B cell (primary cell): ENCODE data around the gene DTX3. TPM values are rescaled to one million over a fixed set of nuclear protein-coding genes. Genes with fewer than 3 reads are reported as not detected.
"Not testable (repeated sequence)": the region's sequence is repeated elsewhere in the genome, so short reads cannot be mapped to it uniquely, and the experiment has no call there.

Experiments used
- ATAC-seq: fragments of 200-7000 bp; cut with Tn5 transposase; one replicate; pipeline ENCODE4 v1.10.0; 2021; ENCODE audit warnings: low read depth, mild to moderate bottlenecking, moderate number of reproducible peaks, moderate library complexity
- CTCF ChIA-PET: fragments of 350-600 bp; sonication (Branson Sonifier 250); formaldehyde crosslinking; loops from one replicate; lab custom pipeline; 2021; ENCODE audit warnings: antibody characterized with exemption, inconsistent platforms; lab: Charles Lee
- POLR2A ChIA-PET: fragments of 350-600 bp; sonication (Branson Sonifier 250); formaldehyde crosslinking; loops from one replicate; lab custom pipeline; 2021; ENCODE audit warnings: antibody characterized with exemption; lab: Charles Lee
- DNase-seq: peaks from one replicate; pipeline ENCODE4 v3.0.0; 2013
- H2AFZ ChIP-seq: 2 replicates; pipeline ENCODE4 v1.6.1; 2012; ENCODE audit warnings: mild to moderate bottlenecking, low read depth, low read length; ENCODE audit not compliant: insufficient read depth, poor library complexity, severe bottlenecking
- H3K27ac ChIP-seq, 2 donors: 1 replicate in 1 of 2; 2 replicates in 1 of 2; pipeline ENCODE4 v1.5.1; 2012 to 2013; ENCODE audit warnings: low read length in 2 of 2, mild to moderate bottlenecking in 2 of 2, moderate library complexity in 1 of 2
- H3K27me3 ChIP-seq, 4 experiments: fragments of 200-600 bp in 1 of 4; sonication (generic) in 1 of 4; replicated peaks in 1 of 4; 1 replicate in 2 of 4; 2 replicates in 2 of 4; pipeline versions ENCODE4 v1.6.1 to v1.7.0; 2013 to 2016; ENCODE audit warnings: low read length in 3 of 4, mild to moderate bottlenecking in 2 of 4, mixed read lengths in 1 of 4, moderate library complexity in 1 of 4; ENCODE audit not compliant: insufficient read depth in 4 of 4, control insufficient read depth in 3 of 4; ENCODE audit errors: control extremely low read depth in 1 of 4
- H3K36me3 ChIP-seq, 2 experiments: replicated peaks in 1 of 2; 1 replicate in 1 of 2; 2 replicates in 1 of 2; pipeline versions ENCODE4 v1.6.1 to v1.7.1; 2013; ENCODE audit warnings: low read length in 1 of 2; ENCODE audit not compliant: insufficient read depth in 2 of 2, control insufficient read depth in 1 of 2; ENCODE audit errors: control extremely low read depth in 1 of 2, extremely low read depth in 1 of 2
- H3K4me1 ChIP-seq, 2 donors: fragments of 200-600 bp in 1 of 2; sonication (generic) in 1 of 2; 1 replicate in 1 of 2; 2 replicates in 1 of 2; pipeline versions ENCODE4 v1.5.1 to v1.6.1; 2013 to 2017; ENCODE audit warnings: low read length in 2 of 2; ENCODE audit not compliant: control insufficient read depth in 2 of 2, insufficient read depth in 2 of 2
- H3K4me2 ChIP-seq: replicated peaks from 2 replicates; pipeline ENCODE3; 2012; ENCODE audit warnings: mild to moderate bottlenecking, low read depth, low read length; ENCODE audit not compliant: poor library complexity, severe bottlenecking
- H3K4me3 ChIP-seq, 5 experiments: fragments of 200-600 bp in 1 of 5; sonication (generic) in 1 of 5; 1 replicate in 3 of 5; 2 replicates in 2 of 5; pipeline versions ENCODE4 v1.5.1 to v1.7.0; 2011 to 2016; ENCODE audit warnings: low read length in 4 of 5, mild to moderate bottlenecking in 4 of 5, low read depth in 2 of 5, control low read depth in 1 of 5, moderate library complexity in 1 of 5; ENCODE audit not compliant: insufficient read depth in 1 of 5; ENCODE audit errors: control extremely low read depth in 1 of 5, extremely low read depth in 1 of 5
- H3K79me2 ChIP-seq: fragments of 200-600 bp; sonication (generic); one replicate; pipeline ENCODE4 v1.6.0; 2016; ENCODE audit warnings: low read length; ENCODE audit not compliant: control insufficient read depth, insufficient read depth
- H3K9ac ChIP-seq: fragments of 200-600 bp; sonication (generic); 2 replicates; pipeline ENCODE4 v1.6.1; 2017; ENCODE audit warnings: mild to moderate bottlenecking, low read length, moderate library complexity
- H3K9me3 ChIP-seq, 3 donors: one replicate each; pipeline versions ENCODE4 v1.6.1 to v1.7.1; 2013; ENCODE audit warnings: low read length in 2 of 3; ENCODE audit not compliant: control insufficient read depth in 2 of 3, insufficient read depth in 1 of 3; ENCODE audit errors: control extremely low read depth in 1 of 3
- H4K20me1 ChIP-seq: 2 replicates; pipeline ENCODE4 v1.6.0; 2012; ENCODE audit warnings: mild to moderate bottlenecking, low read length; ENCODE audit not compliant: insufficient read depth, control insufficient read depth, poor library complexity, severe bottlenecking
- H3K27ac Mint-ChIP-seq: one replicate; pipeline ENCODE4 v1.8.0; 2021; ENCODE audit warnings: mixed read lengths
- H3K27me3 Mint-ChIP-seq: one replicate; pipeline ENCODE4 v1.8.0; 2021; ENCODE audit warnings: mixed read lengths
- H3K4me1 Mint-ChIP-seq: one replicate; pipeline ENCODE4 v1.8.0; 2021; ENCODE audit warnings: mixed read lengths
- H3K4me3 Mint-ChIP-seq: one replicate; pipeline ENCODE4 v1.8.0; 2021; ENCODE audit warnings: mixed read lengths
- H3K9me3 Mint-ChIP-seq: one replicate; pipeline ENCODE4 v1.8.0; 2022; ENCODE audit warnings: mixed read lengths; ENCODE audit not compliant: insufficient read depth
- EZH2 ChIP-seq: IDR thresholded peaks from 2 replicates; pipeline ENCODE4 v1.6.1; 2012; ENCODE audit warnings: borderline replicate concordance, low read depth, mild to moderate bottlenecking, moderate library complexity, low read length; ENCODE audit not compliant: insufficient read depth, poor library complexity, severe bottlenecking
- WGBS: methylation state at CpG from one replicate; pipeline ENCODE4 v1.1.5; 2013; ENCODE audit warnings: missing lambda C conversion rate; ENCODE audit not compliant: insufficient coverage; 5-methylcytosine and 5-hydroxymethylcytosine counted together
- intact Hi-C: fragments of 100-400 bp; cut with micrococcal nuclease; formaldehyde crosslinking; loops from one replicate; pipeline ENCODE4 v1.10.0; 2022
- polyA plus RNA-seq: library from polyadenylated mRNA; depleted of rRNA; stranded (reverse); fragments of >200 nt; gene quantifications from 2 replicates; pipeline ENCODE4 v1.2.3, GENCODE V29; 2012
- total RNA-seq, 2 donors: library from RNA; stranded (reverse); fragments of 120-200 nt in 1 of 2; gene quantifications; 1 replicate in 1 of 2; 2 replicates in 1 of 2; pipeline versions ENCODE4 v1.2.3 to v1.2.4, GENCODE V29; 2013 to 2022
- TF ChIP-seq, protein P1 (sequence below): fragments of 200-600 bp; IDR thresholded peaks from one replicate; pipeline ENCODE4 v1.8.0; 2022; ENCODE audit warnings: antibody characterized with exemption, mild to moderate bottlenecking

The DTX3 gene
- total and polyA plus RNA-seq, 2 donors (not counting 1 experiment from before 2014, with no cell fraction given), result 3.5 to 7.3 TPM

GRCh38 chr12:57588951-57589610, 15.5 kb upstream of the DTX3 start:
- H3K27me3 Mint-ChIP-seq, intact Hi-C loops, H3K9me3 ChIP-seq, H4K20me1 ChIP-seq, POLR2A ChIA-PET, H3K27ac Mint-ChIP-seq, H3K9ac ChIP-seq, H3K4me3 ChIP-seq, H3K36me3 ChIP-seq, DNase-seq, H3K27ac ChIP-seq, H3K4me2 ChIP-seq, H3K9me3 Mint-ChIP-seq, ATAC-seq, H2AFZ ChIP-seq: not testable (repeated sequence)
- peaks cover 0 to 22% (median 7%) of the 10 kb centered on the region in 4 experiments for H3K27me3 ChIP-seq
- 91% methylated on average over 12 of the region's 15 CpGs for WGBS
- Mint-ChIP-seq H3K4me3 (peak overlapping the region; percentile 56), H3K4me1 (peaks cover 26% of the 10 kb centered on the region)
- CTCF ChIA-PET, result interaction anchor here (0.6 to 1.0 kb wide), 2 partner anchors 11 to 1969 kb away, joined by 3 read pairs; no protein-coding TSS in a partner anchor
- peaks cover 15% of the 10 kb centered on the region for H3K79me2 ChIP-seq
- peaks cover 14 to 21% of the 10 kb centered on the region in 2 donors for H3K4me1 ChIP-seq

GRCh38 chr12:57590479-57590863, 14.2 kb upstream of the DTX3 start:
- CTCF ChIA-PET, result interaction anchor here (1.3 kb wide), 1 partner anchor 30 kb away, joined by 5 read pairs; no protein-coding TSS in a partner anchor

More at GRCh38 chr12:57590479-57590863, 14.2 kb upstream of the DTX3 start:
- Mint-ChIP-seq H3K27me3 (peaks cover 3% of the 10 kb centered on the region), H3K9me3 (no peaks in the 10 kb centered on the region), H3K4me1 (peaks cover 26% of the 10 kb centered on the region), H3K4me3 (peak overlapping the region; percentile 89), H3K27ac (peak overlapping the region; percentile 81)
- intact Hi-C loops, result loop anchor here (2.0 kb wide), 1 partner anchor 24 kb away; no protein-coding TSS in a partner anchor
- H3K36me3 ChIP-seq, result peaks cover 4 to 12% of the 10 kb centered on the region in 2 experiments
- peak overlapping the region; percentile 42 to 63 for H3K27ac ChIP-seq
- peaks cover 3% of the 10 kb centered on the region for H4K20me1 ChIP-seq
- DNase-seq (no peak), ATAC-seq (no peak)
- TF ChIP-seq, protein P1, sequence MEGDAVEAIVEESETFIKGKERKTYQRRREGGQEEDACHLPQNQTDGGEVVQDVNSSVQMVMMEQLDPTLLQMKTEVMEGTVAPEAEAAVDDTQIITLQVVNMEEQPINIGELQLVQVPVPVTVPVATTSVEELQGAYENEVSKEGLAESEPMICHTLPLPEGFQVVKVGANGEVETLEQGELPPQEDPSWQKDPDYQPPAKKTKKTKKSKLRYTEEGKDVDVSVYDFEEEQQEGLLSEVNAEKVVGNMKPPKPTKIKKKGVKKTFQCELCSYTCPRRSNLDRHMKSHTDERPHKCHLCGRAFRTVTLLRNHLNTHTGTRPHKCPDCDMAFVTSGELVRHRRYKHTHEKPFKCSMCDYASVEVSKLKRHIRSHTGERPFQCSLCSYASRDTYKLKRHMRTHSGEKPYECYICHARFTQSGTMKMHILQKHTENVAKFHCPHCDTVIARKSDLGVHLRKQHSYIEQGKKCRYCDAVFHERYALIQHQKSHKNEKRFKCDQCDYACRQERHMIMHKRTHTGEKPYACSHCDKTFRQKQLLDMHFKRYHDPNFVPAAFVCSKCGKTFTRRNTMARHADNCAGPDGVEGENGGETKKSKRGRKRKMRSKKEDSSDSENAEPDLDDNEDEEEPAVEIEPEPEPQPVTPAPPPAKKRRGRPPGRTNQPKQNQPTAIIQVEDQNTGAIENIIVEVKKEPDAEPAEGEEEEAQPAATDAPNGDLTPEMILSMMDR, result no peak
- no peak for TF ChIP-seq EZH2
- H3K4me3 ChIP-seq, result peak overlapping the region; percentile 70 to 97 (median 78)
- H3K4me2 ChIP-seq, result peak overlapping the region; percentile 90
- no peaks in the 10 kb centered on the region for H3K9me3 ChIP-seq
- H3K4me1 ChIP-seq, result peaks cover 14 to 21% of the 10 kb centered on the region in 2 donors
- H2AFZ ChIP-seq, result peak overlapping the region; percentile 87
- peak overlapping the region; percentile 73 for H3K9ac ChIP-seq
- peaks cover 0 to 19% (median 7%) of the 10 kb centered on the region in 4 experiments for H3K27me3 ChIP-seq
- WGBS, result no CpG with 5 or more reads among the region's 2 CpGs
- POLR2A ChIA-PET, result interaction anchor here (0.7 to 1.7 kb wide), 2 partner anchors 26 to 960 kb away, joined by 4 to 5 read pairs; no protein-coding TSS in a partner anchor
- H3K79me2 ChIP-seq, result peaks cover 15% of the 10 kb centered on the region
